HEK293 (cell line): Measurements from ENCODE around the gene GUCA2B.

Experiments used
- BCL11B ChIP-seq: fragments of 450-650 bp; formaldehyde crosslinking; IDR thresholded peaks from 2 replicates; pipeline ENCODE4 v1.5.1; 2016; ENCODE audit warnings: low read depth, missing biosample characterization, missing genetic modification characterization
- MYNN ChIP-seq: fragments of 450-650 bp; formaldehyde crosslinking; IDR thresholded peaks from 2 replicates; pipeline ENCODE4 v1.5.1; 2016; ENCODE audit warnings: missing biosample characterization, missing genetic modification characterization, borderline replicate concordance
- ZNF157 ChIP-seq: fragments of 450-650 bp; formaldehyde crosslinking; IDR thresholded peaks from 2 replicates; pipeline ENCODE4 v1.5.1; 2016; ENCODE audit warnings: missing biosample characterization, missing genetic modification characterization
- ZNF175 ChIP-seq: fragments of 450-650 bp; formaldehyde crosslinking; IDR thresholded peaks from 2 replicates; pipeline ENCODE4 v1.5.1; 2016; ENCODE audit warnings: missing biosample characterization, missing genetic modification characterization
- ZNF292 ChIP-seq: fragments of 450-650 bp; formaldehyde crosslinking; IDR thresholded peaks from 2 replicates; pipeline ENCODE4 v1.5.1; 2016; ENCODE audit warnings: low read depth, missing biosample characterization, missing genetic modification characterization, borderline replicate concordance
- ZNF48 ChIP-seq: fragments of 450-650 bp; formaldehyde crosslinking; IDR thresholded peaks from 2 replicates; pipeline ENCODE4 v1.5.1; 2016; ENCODE audit warnings: missing biosample characterization, missing genetic modification characterization
- TF ChIP-seq, protein P1 (sequence below): fragments of 450-650 bp; formaldehyde crosslinking; IDR thresholded peaks from 2 replicates; pipeline ENCODE4 v1.5.1; 2016; ENCODE audit warnings: missing biosample characterization, missing genetic modification characterization

DNA sequence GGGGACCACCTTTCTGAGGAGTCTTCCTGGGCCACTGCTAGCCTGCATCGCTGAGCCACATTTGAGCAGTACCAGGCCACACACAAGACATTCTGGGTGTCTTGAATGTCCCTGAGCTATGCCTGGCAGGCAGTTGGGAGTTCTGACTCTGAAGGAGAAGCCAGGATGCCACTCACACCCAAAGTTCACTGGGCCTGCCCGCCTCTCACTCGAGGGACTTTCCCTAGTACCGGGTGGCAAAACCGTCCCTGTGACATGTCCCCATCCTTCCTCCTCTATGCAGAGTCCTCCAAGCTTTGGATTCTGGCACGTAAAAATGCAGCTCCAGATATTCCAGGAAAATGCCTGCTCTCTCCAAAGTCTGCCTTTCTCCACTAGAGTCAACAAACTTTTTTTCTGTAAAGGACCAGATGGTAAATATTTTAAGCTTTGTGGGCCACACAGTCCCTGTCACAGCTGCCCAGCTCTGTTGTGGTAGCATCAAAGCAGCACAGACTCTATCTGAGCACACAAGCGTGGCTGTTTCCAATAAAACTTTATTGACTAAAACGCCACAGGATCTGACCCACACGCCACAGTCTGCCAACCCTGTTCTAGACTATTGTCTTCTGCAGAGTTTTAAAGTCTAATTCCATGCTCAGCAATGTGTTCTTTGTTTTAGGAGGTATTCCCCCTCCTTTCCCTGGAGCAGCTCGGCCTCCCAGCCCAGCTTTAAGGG is 19.2 kb upstream of the GUCA2B start:
- TF ChIP-seq, protein P1, sequence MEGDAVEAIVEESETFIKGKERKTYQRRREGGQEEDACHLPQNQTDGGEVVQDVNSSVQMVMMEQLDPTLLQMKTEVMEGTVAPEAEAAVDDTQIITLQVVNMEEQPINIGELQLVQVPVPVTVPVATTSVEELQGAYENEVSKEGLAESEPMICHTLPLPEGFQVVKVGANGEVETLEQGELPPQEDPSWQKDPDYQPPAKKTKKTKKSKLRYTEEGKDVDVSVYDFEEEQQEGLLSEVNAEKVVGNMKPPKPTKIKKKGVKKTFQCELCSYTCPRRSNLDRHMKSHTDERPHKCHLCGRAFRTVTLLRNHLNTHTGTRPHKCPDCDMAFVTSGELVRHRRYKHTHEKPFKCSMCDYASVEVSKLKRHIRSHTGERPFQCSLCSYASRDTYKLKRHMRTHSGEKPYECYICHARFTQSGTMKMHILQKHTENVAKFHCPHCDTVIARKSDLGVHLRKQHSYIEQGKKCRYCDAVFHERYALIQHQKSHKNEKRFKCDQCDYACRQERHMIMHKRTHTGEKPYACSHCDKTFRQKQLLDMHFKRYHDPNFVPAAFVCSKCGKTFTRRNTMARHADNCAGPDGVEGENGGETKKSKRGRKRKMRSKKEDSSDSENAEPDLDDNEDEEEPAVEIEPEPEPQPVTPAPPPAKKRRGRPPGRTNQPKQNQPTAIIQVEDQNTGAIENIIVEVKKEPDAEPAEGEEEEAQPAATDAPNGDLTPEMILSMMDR (tag by site-specific recombination): no peak
- no peak for TF ChIP-seq ZNF175
- no peak for TF ChIP-seq BCL11B (tag by site-specific recombination)
- no peak for TF ChIP-seq ZNF48 (tag by site-specific recombination)
- TF ChIP-seq ZNF292 (tag by site-specific recombination): no peak
- no peak for TF ChIP-seq ZNF157 (tag by site-specific recombination)
- TF ChIP-seq MYNN: no peak
